ENCODE data around the gene PRRX1.

The PRRX1 gene

DNA sequence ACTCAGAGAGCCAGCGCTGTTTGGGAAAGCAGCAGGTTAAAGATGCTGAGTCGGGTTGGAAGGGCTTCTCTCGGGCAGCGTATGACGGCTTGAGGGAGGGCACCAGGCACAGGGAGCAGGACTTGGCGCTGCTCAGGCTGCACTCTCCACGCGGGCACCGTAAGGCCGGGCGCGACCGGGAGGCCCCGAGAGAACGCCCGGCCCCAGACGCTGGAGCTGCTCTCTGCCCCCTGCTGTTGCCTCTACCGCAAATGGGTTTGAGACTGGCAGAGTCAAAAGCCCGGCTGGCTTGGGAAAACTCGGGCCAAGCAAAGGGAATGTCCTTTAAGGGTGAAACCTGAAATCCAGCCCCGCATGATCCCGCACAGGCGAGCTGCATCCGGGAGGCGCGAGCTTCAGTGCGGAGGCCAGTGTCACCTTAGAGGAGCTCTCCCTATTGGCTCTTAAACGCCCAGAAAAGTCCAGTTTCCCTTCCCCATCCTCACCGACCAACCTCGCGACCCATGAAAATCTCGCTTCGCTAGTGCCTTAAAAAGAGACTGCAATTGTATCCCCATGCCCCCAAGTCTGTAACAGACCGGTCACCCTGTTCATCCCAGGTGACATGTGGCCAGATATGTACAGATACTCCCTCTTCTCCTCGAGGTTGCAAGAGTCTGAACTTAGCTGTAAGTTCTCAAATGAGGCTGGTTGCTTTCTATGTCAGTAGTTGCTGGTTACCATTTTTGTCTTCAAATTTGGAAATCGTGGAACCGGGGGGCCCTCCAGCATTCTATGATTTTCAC lies 1.1 kb downstream of the PRRX1 start:
- DNase-seq, result no peak

DNA sequence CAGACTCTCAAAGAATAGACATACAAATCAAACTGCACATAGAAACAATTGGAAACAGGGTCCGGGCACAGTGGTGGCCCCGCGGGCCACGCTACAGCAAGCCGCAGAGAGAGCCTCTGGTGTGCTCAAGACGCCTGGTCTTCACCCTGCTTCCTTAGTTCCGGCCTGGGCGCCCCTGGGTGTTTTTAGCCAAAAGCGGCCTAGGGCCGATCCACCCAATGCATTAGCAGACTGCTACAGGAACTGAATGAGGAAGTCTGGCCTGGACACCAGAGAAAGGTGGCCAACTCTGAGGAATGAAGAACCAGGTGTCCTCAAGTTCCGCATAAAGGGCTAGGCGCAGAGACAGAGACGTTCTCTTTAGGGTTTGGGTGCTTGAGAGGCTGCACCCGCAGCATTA lies 1.7 kb downstream of the PRRX1 start:
- DNase-seq, result no peak

DNA sequence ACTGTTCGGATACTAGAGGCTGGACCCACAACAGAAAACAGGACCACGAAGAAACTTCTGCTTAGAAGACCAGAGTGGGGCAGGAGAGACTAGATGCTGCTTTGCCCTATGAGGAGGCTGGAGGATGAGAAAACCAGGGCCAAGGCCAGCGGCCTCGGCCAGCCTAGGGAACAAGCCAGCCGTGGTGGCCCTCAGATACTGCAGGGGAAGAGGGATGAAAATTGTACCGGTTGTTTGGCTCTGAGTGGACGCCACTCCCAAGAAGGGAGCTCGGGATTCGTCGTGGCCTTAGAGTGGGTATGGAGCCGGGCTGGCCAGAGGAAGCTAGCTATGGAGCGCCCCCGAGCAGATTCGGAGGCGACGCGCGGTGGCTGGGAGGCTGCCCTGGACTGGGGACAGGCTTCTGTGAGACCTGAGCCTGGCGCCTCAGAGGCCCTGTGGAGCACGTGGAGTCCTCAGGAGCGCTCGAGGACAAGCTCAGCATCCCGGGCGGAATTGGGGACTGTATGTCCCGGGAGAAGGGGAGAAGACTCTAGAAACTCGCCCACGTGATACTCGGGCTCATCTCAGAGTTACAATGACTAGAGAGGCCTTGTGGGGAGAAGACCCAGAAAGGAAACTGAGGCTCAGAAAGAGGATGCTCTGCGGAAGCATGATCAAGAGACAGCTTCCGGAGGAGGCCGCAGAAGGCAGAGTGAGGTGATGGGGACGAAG lies 2.8 kb downstream of the PRRX1 start:
- no peak for DNase-seq

DNA sequence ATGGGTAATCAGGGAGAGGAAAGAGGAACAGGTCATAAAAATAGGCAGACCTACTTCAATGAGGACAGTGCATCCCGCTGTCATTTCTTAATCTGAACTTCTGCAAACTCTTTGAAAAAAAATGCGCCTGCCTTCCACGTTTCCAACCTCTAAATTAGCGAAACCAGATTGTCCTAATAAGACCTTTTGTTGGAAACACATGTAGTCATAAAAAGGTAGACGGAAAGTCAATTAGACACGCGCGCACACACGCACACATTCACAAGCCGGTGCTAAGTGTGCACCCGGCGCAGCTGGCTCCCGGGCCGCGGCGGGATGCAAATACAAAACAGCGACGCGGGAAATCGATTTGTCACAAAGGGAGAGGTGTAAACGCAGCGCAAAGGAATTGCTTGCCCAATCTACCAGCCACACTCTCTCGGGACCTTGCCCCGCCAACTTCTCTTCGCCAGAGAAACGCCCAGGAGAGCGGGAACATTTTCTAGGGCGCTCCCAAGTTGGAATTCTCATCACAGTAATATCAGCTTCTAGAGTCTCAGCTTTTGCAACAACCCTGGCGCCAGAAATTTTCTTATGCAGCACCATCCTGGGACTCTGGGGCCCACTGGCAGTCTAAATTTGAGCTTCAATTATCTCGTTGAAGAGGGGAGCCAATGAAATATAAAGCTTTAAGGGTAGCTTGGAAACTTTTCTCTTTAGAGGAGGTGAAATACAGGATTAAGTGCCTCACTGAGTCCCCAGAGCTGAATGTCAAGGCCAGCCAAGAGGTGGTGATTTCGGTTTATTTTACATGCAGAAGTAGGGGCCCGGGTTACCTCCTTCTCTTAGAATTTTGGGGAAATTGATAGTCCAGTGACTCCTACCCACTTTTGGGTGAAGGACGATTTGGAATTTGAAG lies 4.5 kb downstream of the PRRX1 start:
- DNase-seq, result no peak

DNA sequence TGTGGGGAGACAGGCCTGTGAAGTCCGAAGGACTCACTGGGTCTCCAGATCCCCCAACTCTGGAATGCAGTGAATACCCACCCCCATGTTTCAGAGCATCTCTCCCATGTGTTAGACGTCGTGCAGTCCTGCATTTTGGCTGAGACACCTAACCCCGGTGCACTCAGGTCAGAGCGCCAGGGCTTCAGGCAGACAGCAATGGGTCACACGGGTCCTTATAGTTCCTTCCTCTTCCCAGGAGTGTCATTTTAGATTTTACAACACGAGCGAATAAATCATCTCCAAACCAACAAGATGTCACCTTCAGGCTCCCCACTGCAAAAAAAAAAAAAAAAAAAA lies 5.1 kb downstream of the PRRX1 start:
- DNase-seq, result no peak

DNA sequence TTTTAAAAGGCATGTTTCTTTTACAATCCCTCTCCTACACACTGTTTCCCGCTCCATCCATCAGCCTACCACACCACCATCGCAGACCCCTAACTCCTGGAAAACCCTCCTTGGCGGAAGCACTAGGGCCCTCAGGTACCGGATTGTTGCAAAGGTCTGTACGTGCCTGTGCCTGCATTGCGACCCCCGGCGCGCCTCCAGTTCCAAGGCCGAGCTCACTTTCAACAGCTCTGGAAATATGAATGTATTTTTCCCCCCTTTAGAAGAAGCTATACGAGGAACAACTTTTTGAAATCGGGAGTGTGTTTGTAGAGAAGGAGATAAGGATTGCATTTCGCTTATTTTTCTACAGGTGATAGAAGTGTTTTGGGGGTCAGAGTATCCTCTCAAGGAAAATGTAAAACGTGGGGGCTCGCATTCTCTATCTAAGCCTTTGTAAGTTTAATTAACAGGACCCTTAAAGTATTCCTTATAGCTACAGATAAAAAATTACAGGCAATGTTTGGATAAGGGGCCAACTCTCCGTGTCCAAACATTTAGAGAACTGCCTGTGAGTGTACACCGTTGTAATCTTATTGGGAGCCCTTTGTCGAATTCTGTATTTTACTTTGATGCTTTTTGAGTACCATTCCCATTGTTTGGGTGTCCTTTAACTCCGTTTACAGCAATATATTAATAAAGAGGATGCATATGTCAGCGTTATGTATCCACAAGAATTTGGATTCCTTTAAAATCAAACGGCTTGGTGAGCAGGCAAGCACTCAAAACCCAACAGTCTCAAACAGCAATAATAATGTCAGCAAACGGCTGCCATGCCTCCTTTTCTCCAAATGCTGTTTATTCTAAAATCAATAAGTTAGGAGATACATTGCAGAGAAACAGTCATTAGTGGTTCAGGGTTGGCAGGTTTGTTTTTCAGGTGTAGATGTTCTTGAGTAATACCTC lies 5.9 kb downstream of the PRRX1 start:
- no peak for DNase-seq

DNA sequence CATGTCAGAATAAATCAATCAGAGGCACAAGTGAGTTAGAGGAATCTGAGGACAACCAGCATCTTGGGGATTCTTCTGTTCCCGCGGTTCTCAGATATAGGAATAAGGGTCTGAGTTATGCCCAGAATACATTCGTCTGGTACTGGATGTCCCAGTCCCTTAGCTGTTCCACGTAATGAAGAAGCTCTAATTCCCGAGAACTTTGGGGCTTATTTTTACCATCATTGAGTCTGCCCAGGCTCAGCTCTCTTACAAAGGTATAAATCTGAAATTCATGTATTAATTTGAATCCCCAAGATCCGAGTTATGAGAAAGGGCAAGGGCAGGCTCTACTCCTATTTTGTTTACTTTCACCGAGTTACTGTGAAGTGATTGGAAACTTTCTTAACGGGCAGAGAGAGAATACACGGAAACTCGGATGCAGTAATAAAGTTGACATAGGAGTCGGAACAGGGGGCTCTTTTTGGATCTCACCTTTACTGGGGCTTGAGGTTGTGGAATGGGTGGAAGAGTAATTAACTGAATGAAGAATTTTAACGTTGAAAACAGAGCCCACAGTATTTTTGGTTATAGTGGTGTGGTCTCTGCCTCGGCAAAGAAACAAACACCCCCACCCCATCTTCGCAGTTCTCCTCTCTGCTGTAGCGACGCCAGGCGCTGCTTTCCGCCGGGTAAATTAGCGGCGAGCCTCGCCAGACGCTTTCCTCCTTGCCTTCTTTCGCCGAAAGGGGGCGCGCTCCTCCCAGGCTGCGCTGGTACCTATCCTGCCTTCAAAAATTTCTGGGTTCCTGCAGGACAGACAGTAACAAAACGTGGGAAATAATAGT lies 7.1 kb downstream of the PRRX1 start:
- no peak for DNase-seq

DNA sequence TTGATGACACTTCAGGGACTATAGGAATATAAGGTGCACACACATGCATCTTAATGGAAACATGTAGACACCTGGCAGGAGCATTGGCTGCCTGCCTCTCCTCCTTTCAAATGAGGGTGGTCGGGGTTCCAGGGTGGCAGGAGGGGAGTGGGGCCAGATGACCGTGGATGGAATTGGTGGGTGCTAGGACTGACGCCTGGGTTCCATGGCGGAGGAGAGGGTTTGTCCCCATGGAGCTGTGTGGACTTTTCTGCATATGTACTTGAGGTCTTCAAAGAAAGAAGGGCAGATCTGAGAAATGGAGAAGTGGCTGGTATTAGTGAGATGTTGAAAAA lies 7.7 kb downstream of the PRRX1 start:
- DNase-seq, result no peak

DNA sequence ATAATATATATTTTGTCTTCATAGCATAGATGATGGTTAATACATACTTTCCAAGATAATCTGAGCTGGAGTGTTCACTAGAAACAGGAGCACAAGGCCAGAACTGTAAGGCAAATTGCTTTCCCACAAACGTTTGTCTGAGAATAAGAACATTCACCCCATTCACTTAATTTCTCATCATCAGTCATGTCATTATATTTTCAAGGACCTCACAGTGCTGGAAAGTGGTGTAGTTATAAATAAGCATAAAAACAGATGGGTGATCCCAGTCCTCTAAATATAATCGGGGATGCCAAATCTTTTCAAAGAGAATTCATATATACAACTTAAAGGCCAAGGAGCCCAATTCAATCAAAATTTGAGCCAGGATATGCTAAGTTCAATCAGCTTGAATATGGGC lies 8.4 kb downstream of the PRRX1 start:
- DNase-seq, result no peak

DNA sequence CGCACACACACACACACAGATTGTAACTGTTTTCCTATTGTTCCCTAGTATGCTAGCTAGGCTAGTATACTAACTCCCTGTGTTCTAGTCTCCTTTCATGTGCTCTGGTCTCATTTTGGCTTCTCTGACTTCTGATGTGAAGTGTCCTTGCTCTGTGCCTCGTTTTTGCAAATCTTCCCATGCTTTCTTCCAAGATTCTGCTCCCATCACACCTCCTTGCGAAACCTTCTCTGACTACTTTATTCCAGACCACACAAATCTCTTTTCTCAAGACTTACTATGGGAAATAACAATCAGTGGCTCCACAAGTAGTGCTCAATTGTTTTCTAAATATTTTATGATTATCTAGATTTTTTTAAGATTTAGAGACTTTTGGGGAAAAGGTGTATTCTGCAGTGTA lies 10.3 kb downstream of the PRRX1 start:
- no peak for DNase-seq

DNA sequence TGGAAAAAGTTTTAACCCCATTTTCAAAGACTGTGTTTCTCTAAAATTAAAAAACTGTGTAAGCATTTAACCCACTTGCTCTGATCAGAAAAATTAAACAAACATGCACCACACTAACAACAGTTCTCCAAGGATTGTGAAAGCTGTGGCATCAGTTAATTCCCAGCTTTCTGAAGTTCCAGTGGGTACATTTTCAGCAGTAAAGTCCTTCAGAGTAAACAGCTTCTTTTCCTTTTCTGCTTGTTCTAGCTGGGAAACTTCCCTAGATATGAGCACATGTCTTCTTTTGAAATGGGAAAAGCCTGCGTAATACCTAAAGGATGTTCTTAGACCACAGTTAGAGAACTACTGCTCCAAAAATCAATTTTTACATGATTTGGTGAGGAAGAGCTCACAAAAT lies 11.1 kb downstream of the PRRX1 start:
- no peak for DNase-seq

DNA sequence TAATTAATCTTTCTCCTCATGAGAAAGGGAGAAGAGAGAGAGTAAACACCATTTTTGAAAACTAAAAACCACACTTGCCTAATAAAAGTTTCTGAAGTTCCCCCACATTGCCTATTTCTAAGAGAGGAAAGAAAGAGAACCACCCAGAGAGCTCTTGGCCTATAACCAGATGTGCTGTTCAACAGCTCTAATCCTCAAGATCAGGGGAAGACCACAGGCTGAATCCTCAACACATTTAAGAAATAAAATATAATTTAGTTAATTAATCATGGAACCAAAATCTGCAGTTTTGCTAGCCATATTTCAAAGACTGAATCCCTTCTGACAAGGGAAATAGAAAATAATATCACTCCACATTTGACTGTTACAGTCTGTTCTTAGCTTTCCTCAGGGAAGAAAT lies 11.9 kb downstream of the PRRX1 start:
- DNase-seq, result no peak

DNA sequence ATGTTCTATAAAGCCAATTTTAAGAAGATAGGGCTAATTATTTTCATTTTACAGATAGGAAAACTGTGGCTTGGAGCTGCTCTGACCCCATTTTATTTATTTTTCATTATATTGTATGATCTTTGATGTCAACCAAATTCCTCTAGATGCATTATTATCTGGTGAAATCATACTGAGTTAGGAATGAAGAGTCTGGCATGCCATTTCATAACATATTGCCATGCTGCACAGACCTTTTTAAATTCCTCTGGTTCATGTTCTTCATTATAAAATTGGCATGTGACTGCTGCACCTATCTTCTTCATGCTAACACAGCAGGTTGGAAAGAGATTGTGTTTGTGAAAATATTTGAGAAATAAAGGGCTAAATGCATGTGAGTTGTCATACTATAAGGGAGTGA lies 12.7 kb downstream of the PRRX1 start:
- DNase-seq, result no peak

DNA sequence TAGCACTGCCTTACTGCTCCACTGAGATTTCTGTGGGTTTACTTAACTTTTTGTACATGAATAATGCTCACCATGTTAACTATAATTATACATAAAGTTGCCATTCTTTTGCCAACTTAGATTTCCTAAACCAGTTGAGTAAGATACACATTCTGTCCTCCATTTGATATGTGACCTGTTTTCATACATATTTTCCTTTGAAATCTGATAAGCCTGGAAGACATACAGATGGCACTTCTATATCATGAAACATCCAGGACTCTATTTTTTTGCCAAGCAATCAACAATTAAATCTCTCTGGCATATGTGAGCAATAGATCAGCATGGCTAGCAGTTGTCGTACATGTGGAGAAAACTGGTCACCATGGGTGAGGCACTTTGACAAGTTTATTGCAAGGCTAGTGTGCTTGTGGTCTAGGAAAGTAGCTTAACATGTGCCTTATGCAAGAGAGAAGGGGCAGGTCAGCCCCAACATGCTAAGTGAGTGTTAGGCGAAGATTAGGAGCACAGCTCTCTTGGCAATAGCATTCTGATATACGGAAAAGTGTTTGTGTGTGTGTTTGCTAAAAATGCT lies 14.2 kb downstream of the PRRX1 start:
- no peak for DNase-seq

DNA sequence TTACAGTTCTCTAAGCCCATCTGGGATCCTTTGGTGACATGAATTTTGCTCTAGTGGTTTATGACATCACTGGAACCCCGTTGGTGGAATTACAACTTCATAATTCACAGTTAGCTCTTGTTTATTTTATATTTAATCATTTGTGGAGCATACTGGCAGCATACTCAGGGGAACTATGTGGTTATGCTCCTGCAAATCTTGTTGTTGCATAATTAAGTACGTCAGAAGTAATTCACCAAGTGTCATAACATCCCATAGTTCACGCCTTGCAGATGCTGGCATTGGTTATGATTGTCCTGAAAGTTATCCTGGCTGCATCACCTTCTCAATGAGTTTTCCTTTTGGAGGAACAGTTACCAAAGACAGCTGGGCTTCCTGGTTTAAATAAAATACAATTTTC lies 16.5 kb downstream of the PRRX1 start:
- DNase-seq, result no peak

DNA sequence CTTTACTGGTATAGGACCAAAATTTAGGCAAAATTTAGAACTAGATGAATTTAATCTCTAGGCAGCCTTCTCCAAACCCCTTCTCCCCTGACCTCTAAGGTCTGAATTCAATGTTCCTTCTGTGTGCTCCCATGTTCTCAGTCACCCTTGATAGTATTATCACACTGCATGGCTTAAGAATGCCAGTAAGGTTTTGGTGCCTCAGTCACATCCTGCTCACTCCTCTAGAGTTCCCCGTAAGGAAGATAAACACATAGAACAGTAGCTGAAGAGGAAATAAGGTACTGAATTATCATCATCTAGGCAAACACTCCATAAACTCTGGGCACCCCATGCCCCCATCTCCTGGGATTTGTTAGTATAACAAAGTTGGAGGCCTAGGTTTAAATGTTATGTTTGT lies 18.2 kb downstream of the PRRX1 start:
- DNase-seq, result no peak

DNA sequence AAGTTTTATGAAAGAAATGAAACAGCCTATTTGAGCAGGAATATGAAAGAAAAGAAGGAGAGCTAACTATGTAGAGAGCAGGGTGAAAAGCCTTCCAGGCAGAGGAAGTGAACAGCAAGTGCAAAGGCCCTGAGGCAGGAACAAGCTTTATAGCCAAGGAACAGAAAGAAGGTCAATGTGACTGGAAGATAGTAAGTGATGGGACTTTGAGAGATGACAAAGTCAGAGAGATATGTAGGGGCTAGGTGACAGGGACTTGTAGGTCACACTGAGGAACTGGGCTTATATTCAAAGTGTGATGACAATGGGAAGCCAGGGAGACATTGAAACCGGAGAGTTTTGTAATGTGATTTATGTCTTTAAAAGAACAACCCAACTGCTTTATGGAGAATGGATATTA lies 18.9 kb downstream of the PRRX1 start:
- no peak for DNase-seq

DNA sequence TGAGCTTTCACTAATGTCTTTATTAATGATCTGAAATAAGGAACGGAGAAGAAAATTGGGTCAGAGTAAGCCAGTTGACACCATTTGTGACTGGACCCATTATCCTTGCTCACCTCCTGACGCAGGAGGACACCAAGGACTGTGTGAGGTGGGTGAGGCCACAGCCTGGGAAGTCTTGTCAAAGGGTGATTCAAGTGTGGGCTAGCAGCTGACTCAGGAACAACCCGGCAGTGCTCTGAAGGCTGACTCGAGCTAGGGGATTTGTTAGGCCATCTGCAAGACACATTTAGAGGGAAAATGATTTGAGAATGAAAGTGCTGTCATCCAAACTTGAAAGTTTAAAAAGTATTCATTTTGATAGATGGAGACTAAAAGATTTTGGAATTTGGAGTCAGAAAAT lies 21.2 kb downstream of the PRRX1 start:
- no peak for DNase-seq

DNA sequence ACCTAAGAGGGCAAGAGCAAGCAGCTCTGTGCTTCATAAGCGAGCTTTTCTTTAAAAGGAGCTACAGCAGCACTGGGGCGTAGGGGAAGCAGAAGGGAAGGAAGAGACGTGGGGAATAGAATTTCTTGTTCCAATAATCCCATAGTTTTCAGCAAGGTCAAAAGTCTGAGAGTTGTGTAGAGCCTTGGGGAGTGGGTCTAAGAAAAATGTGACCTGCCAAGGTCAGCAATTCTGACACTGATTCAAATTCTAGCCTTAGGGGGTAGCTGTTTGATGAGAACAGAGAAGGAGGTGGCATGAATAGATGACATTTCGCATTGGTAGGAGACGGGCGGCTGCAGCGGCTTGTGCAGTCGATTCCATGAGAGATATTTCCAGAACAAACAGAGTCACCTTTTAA lies 22.4 kb downstream of the PRRX1 start:
- DNase-seq, result no peak

DNA sequence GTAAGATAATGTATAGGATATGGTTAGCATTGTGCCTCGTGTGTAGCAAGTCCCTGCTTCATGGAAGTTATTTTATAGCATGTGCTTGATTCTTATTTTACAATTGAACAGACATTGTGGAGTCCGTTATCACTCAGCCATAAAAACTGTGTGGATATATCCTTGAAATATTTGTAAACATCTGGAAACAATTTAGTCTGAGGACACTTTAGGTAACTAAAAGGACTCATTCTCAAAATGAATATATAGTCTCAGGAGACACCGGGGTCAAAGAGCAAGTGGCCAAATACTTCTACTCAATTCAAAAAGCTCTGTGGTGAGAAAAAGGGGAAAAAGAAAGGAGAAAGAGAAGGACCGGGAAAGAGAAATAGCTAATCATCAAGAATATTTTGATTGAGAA lies 23.7 kb downstream of the PRRX1 start:
- DNase-seq, result no peak

DNA sequence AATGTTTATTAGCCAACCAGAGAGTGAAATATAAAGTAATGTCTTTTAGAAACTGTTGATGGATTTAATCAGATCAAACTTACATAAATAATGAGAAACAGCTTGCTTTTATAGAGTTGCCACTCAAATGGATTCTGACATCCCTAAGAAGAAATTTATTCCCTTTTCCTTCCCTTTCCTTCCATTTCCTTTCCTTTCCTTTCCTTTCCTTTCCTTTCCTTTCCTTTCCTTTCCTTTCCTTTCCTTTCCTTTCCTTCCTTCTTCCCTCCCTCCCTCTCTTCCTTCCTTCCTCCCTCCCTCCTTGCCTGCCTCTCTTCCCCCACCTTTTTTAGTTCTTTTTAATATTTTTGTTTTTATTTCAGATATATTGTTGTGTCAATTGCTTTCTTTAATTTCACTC lies 27.3 kb downstream of the PRRX1 start:
- DNase-seq, result no peak
